PC-3 (cell line): ENCODE data around the gene ADAMTSL1.

Experiments used
- EZH2 ChIP-seq: fragments of 300-600 bp; sonication (generic); IDR thresholded peaks from one replicate; pipeline ENCODE4 v1.6.1; 2017; ENCODE audit warnings: antibody characterized with exemption, mild to moderate bottlenecking, low read length; ENCODE audit not compliant: unreplicated experiment
- EZH2phosphoT487 ChIP-seq: fragments of 300-600 bp; sonication (generic); IDR thresholded peaks from 2 replicates; pipeline ENCODE4 v1.6.1; 2018; ENCODE audit warnings: mild to moderate bottlenecking, antibody characterized with exemption, low read length, borderline replicate concordance
- TF ChIP-seq, protein P1 (sequence below): fragments of 300-600 bp; sonication (generic); conservative IDR thresholded peaks from 2 replicates; pipeline ENCODE4 v1.5.1; 2017; ENCODE audit warnings: antibody characterized with exemption, low read depth, mild to moderate bottlenecking, low read length

DNA sequence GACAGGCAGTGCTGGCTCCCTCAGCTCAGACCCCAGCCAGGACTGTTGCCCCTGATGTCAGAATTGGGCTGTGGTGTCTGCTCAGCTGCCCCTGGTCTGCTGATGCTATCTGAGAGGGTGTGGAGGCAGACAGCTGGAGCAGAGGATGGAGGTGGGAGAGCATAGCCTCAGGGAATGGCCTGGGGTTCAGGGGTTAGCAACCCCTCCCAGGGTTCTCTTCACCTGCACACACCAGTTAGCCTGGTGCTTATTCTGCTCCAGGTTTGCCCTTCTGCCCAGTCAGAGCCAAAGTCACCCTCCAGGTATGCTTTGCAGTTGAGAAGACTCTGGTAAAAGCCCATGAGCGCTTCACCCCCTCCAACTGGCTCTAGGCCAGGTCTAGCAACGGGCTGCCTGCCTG lies 449.2 kb downstream of the ADAMTSL1 start:
- TF ChIP-seq, protein P1, sequence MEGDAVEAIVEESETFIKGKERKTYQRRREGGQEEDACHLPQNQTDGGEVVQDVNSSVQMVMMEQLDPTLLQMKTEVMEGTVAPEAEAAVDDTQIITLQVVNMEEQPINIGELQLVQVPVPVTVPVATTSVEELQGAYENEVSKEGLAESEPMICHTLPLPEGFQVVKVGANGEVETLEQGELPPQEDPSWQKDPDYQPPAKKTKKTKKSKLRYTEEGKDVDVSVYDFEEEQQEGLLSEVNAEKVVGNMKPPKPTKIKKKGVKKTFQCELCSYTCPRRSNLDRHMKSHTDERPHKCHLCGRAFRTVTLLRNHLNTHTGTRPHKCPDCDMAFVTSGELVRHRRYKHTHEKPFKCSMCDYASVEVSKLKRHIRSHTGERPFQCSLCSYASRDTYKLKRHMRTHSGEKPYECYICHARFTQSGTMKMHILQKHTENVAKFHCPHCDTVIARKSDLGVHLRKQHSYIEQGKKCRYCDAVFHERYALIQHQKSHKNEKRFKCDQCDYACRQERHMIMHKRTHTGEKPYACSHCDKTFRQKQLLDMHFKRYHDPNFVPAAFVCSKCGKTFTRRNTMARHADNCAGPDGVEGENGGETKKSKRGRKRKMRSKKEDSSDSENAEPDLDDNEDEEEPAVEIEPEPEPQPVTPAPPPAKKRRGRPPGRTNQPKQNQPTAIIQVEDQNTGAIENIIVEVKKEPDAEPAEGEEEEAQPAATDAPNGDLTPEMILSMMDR: no peak
- TF ChIP-seq EZH2phosphoT487: no peak
- TF ChIP-seq EZH2: no peak
